ENCODE results near the gene MED26.

GRCh38 chr19:16537111-16537510 lies 90.9 kb downstream of the MED26 start:
- no peak for TF ChIP-seq CTCF (IDR thresholded peaks at IDR 0.05; ENCODE audit: poor library complexity)
- TF ChIP-seq EZH2 (IDR thresholded peaks at IDR 0.05; ENCODE audit: borderline replicate concordance) = no peak
- TF ChIP-seq EZH2phosphoT487 (IDR thresholded peaks at IDR 0.05; ENCODE audit: low read depth, severe bottlenecking, unreplicated experiment) = no peak

All from hepatocyte (in vitro differentiated cells).